ENCODE data around the gene LYRM4. TPM values are rescaled to one million over a fixed set of nuclear protein-coding genes. Genes with fewer than 3 reads are reported as not detected.
A peak's percentile ranks its signal among the peaks of the same experiment; 100 is the strongest.

The LYRM4 gene
- total and polyA plus RNA-seq, 4 donors: 17.9 to 28.7 (median 21.1) TPM

- Histone ChIP-seq H3K36me3 (ENCODE audit: control insufficient read depth in 1 of 2, insufficient read depth in 2 of 2, low read length in 1 of 2) (no peaks in the 10 kb centered on the region), H3K27ac (ENCODE audit: low read depth in 1 of 2, low read length in 2 of 2) (peak overlapping the region; percentile 3 to 25), H3K27me3 (ENCODE audit: control insufficient read depth in 1 of 2, insufficient read depth in 2 of 2, low read length in 1 of 2) (no peaks in the 10 kb centered on the region), H3K9me3 (ENCODE audit: control insufficient read depth, low read length) (no peaks in the 10 kb centered on the region), H3K4me1 (ENCODE audit: control insufficient read depth in 1 of 2, insufficient read depth in 2 of 2, low read length in 2 of 2) (peaks cover 9 to 10% of the 10 kb centered on the region in 2 donors), H3K4me3 (ENCODE audit: low read length in 2 of 2) (no peak overlapping the region)
- WGBS, 2 donors: 3 to 10% methylated on average over 5 of the region's 5 CpGs
- ATAC-seq (ENCODE audit: low FRiP score) (no peak), DNase-seq (no peak)
- intact Hi-C loops (cut with DNase I): no loop called here
These were observed 52.2 kb downstream of the LYRM4 start for GRCh38 chr6:5208471-5208971.

- intact Hi-C loops (cut with DNase I): no loop called here
- DNase-seq: no peak
- no peak for ATAC-seq (ENCODE audit: low FRiP score)
- H3K4me1 ChIP-seq (ENCODE audit: control insufficient read depth in 1 of 2, insufficient read depth in 2 of 2, low read length in 2 of 2): peaks cover 9 to 10% of the 10 kb centered on the region in 2 donors
- no peaks in the 10 kb centered on the region for H3K27me3 ChIP-seq (ENCODE audit: control insufficient read depth in 1 of 2, insufficient read depth in 2 of 2, low read length in 1 of 2)
- peak overlapping the region; percentile 86 to 90 for H3K27ac ChIP-seq (ENCODE audit: low read depth in 1 of 2, low read length in 2 of 2)
- H3K36me3 ChIP-seq (ENCODE audit: control insufficient read depth in 1 of 2, insufficient read depth in 2 of 2, low read length in 1 of 2): no peaks in the 10 kb centered on the region
- no peaks in the 10 kb centered on the region for H3K9me3 ChIP-seq (ENCODE audit: control insufficient read depth, low read length)
- H3K4me3 ChIP-seq (ENCODE audit: low read length in 2 of 2): no peak overlapping the region
- WGBS, 2 donors: 10 to 20% methylated on average over 2 of the region's 2 CpGs
These were observed 52.7 kb downstream of the LYRM4 start for GRCh38 chr6:5208057-5208456.

- no peaks in the 10 kb centered on the region for H3K27me3 ChIP-seq (ENCODE audit: control insufficient read depth in 1 of 2, insufficient read depth in 2 of 2, low read length in 1 of 2)
- H3K36me3 ChIP-seq (ENCODE audit: control insufficient read depth in 1 of 2, insufficient read depth in 2 of 2, low read length in 1 of 2): no peaks in the 10 kb centered on the region
- H3K4me3 ChIP-seq (ENCODE audit: low read length in 2 of 2): no peak overlapping the region
- intact Hi-C loops (cut with DNase I): no loop called here
- ATAC-seq (ENCODE audit: low FRiP score): no peak
- peak overlapping the region; percentile 17 to 66 for H3K27ac ChIP-seq (ENCODE audit: low read depth in 1 of 2, low read length in 2 of 2)
- no peaks in the 10 kb centered on the region for H3K9me3 ChIP-seq (ENCODE audit: control insufficient read depth, low read length)
- H3K4me1 ChIP-seq (ENCODE audit: control insufficient read depth in 1 of 2, insufficient read depth in 2 of 2, low read length in 2 of 2): peaks cover 9 to 10% of the 10 kb centered on the region in 2 donors
- no peak for DNase-seq
- WGBS, 2 donors: 80 to 88% methylated on average over 6 of the region's 6 CpGs
These were observed 53.7 kb downstream of the LYRM4 start for GRCh38 chr6:5206920-5207561.

- no peaks in the 10 kb centered on the region for H3K36me3 ChIP-seq (ENCODE audit: control insufficient read depth in 1 of 2, insufficient read depth in 2 of 2, low read length in 1 of 2)
- 20 to 22% methylated on average over 7 of the region's 7 CpGs for WGBS, 2 donors
- ATAC-seq (ENCODE audit: low FRiP score) (peak; percentile 91), DNase-seq (peak in 1 of 2 donors; percentile 59)
- intact Hi-C loops (cut with DNase I): no loop called here
- peak overlapping the region; percentile 15 to 90 for H3K27ac ChIP-seq (ENCODE audit: low read depth in 1 of 2, low read length in 2 of 2)
- no peak overlapping the region for H3K4me3 ChIP-seq (ENCODE audit: low read length in 2 of 2)
- peaks cover 9 to 10% of the 10 kb centered on the region in 2 donors for H3K4me1 ChIP-seq (ENCODE audit: control insufficient read depth in 1 of 2, insufficient read depth in 2 of 2, low read length in 2 of 2)
- no peaks in the 10 kb centered on the region for H3K9me3 ChIP-seq (ENCODE audit: control insufficient read depth, low read length)
- H3K27me3 ChIP-seq (ENCODE audit: control insufficient read depth in 1 of 2, insufficient read depth in 2 of 2, low read length in 1 of 2): no peaks in the 10 kb centered on the region
These were observed 54.6 kb downstream of the LYRM4 start for GRCh38 chr6:5205877-5206850.

GRCh38 chr6:5205035-5205507, 55.7 kb downstream of the LYRM4 start:
- Histone ChIP-seq H3K36me3 (ENCODE audit: control insufficient read depth in 1 of 2, insufficient read depth in 2 of 2, low read length in 1 of 2) (no peaks in the 10 kb centered on the region), H3K27me3 (ENCODE audit: control insufficient read depth in 1 of 2, insufficient read depth in 2 of 2, low read length in 1 of 2) (no peaks in the 10 kb centered on the region), H3K9me3 (ENCODE audit: control insufficient read depth, low read length) (no peaks in the 10 kb centered on the region), H3K27ac (ENCODE audit: low read depth in 1 of 2, low read length in 2 of 2) (peak overlapping the region; percentile 23 to 94), H3K4me3 (ENCODE audit: low read length in 2 of 2) (no peak overlapping the region), H3K4me1 (ENCODE audit: control insufficient read depth in 1 of 2, insufficient read depth in 2 of 2, low read length in 2 of 2) (peaks cover 9 to 10% of the 10 kb centered on the region in 2 donors)
- ATAC-seq (ENCODE audit: low FRiP score) (peak; percentile 54), DNase-seq (no peak)
- intact Hi-C loops (cut with DNase I): no loop called here
- 9 to 16% methylated on average over 6 of the region's 6 CpGs for WGBS, 2 donors

GRCh38 chr6:5204376-5204775, 56.4 kb downstream of the LYRM4 start:
- Histone ChIP-seq H3K27me3 (ENCODE audit: control insufficient read depth in 1 of 2, insufficient read depth in 2 of 2, low read length in 1 of 2) (no peaks in the 10 kb centered on the region), H3K4me1 (ENCODE audit: control insufficient read depth in 1 of 2, insufficient read depth in 2 of 2, low read length in 2 of 2) (peaks cover 9 to 10% of the 10 kb centered on the region in 2 donors), H3K36me3 (ENCODE audit: control insufficient read depth in 1 of 2, insufficient read depth in 2 of 2, low read length in 1 of 2) (no peaks in the 10 kb centered on the region), H3K4me3 (ENCODE audit: low read length in 2 of 2) (no peak overlapping the region), H3K9me3 (ENCODE audit: control insufficient read depth, low read length) (no peaks in the 10 kb centered on the region), H3K27ac (ENCODE audit: low read depth in 1 of 2, low read length in 2 of 2) (peak overlapping the region in 1 of 2 donors; percentile 94)
- no peak for DNase-seq
- ATAC-seq (ENCODE audit: low FRiP score): no peak
- 77 to 85% methylated on average over 4 of the region's 4 CpGs for WGBS, 2 donors
- intact Hi-C loops (cut with DNase I): no loop called here

GRCh38 chr6:5203546-5203945, 57.2 kb downstream of the LYRM4 start:
- intact Hi-C loops (cut with DNase I): no loop called here
- WGBS, 2 donors: 86 to 89% methylated on average over 10 of the region's 10 CpGs
- Histone ChIP-seq H3K9me3 (ENCODE audit: control insufficient read depth, low read length) (no peaks in the 10 kb centered on the region), H3K36me3 (ENCODE audit: control insufficient read depth in 1 of 2, insufficient read depth in 2 of 2, low read length in 1 of 2) (no peaks in the 10 kb centered on the region), H3K4me1 (ENCODE audit: control insufficient read depth in 1 of 2, insufficient read depth in 2 of 2, low read length in 2 of 2) (peaks cover 9 to 10% of the 10 kb centered on the region in 2 donors), H3K4me3 (ENCODE audit: low read length in 2 of 2) (no peak overlapping the region), H3K27ac (ENCODE audit: low read depth in 1 of 2, low read length in 2 of 2) (no peak overlapping the region), H3K27me3 (ENCODE audit: control insufficient read depth in 1 of 2, insufficient read depth in 2 of 2, low read length in 1 of 2) (no peaks in the 10 kb centered on the region)
- ATAC-seq (ENCODE audit: low FRiP score) (no peak), DNase-seq (no peak)

- DNase-seq (no peak), ATAC-seq (ENCODE audit: low FRiP score) (no peak)
- intact Hi-C loops (cut with DNase I): no loop called here
- Histone ChIP-seq H3K36me3 (ENCODE audit: control insufficient read depth in 1 of 2, insufficient read depth in 2 of 2, low read length in 1 of 2) (no peaks in the 10 kb centered on the region), H3K4me3 (ENCODE audit: low read length in 2 of 2) (no peak overlapping the region), H3K4me1 (ENCODE audit: control insufficient read depth in 1 of 2, insufficient read depth in 2 of 2, low read length in 2 of 2) (peaks cover 8% of the 10 kb centered on the region in 2 donors), H3K9me3 (ENCODE audit: control insufficient read depth, low read length) (no peaks in the 10 kb centered on the region), H3K27me3 (ENCODE audit: control insufficient read depth in 1 of 2, insufficient read depth in 2 of 2, low read length in 1 of 2) (no peaks in the 10 kb centered on the region), H3K27ac (ENCODE audit: low read depth in 1 of 2, low read length in 2 of 2) (no peak overlapping the region)
- WGBS, 2 donors: 87 to 91% methylated on average over 7 of the region's 7 CpGs
These were observed 57.8 kb downstream of the LYRM4 start for GRCh38 chr6:5202941-5203340.
